Adrenal gland (tissue), 12 donors: ENCODE measurements around the gene ACSM6. TPM values are rescaled to one million over a fixed set of nuclear protein-coding genes. Genes with fewer than 3 reads are reported as not detected.
A peak's percentile ranks its signal among the peaks of the same experiment; 100 is the strongest.
"Not testable (repeated sequence)": the region's sequence is repeated elsewhere in the genome, so short reads cannot be mapped to it uniquely, and the experiment has no call there.

Experiments
- DNase-seq, 7 donors: peaks; one replicate each; pipeline ENCODE4 v3.0.0-alpha.2; 2019 to 2020
- H3K27ac ChIP-seq, 5 donors: fragments of 200-600 bp; sonication (generic) in 4 of 5; 1 replicate in 3 of 5; 2 replicates in 2 of 5; pipeline versions ENCODE4 v1.5.1 to v1.8.0; 2016 to 2020; ENCODE audit warnings: mild to moderate bottlenecking in 1 of 5
- H3K27me3 ChIP-seq: fragments of 200-600 bp; 2 replicates; pipeline ENCODE4 v1.8.0; 2021
- H3K36me3 ChIP-seq, 2 donors: fragments of 200-600 bp; replicated peaks in 1 of 2; 1 replicate in 1 of 2; 2 replicates in 1 of 2; pipeline versions ENCODE4 v1.5.1 to v1.8.0; 2018 to 2022
- H3K4me1 ChIP-seq, 2 donors: fragments of 200-600 bp; replicated peaks in 1 of 2; 1 replicate in 1 of 2; 2 replicates in 1 of 2; pipeline versions ENCODE4 v1.5.1 to v1.8.0; 2018 to 2021
- H3K4me3 ChIP-seq, 4 donors: fragments of 200-600 bp; sonication (generic) in 3 of 4; one replicate each; pipeline ENCODE4 v1.5.1; 2016 to 2018
- H3K9me3 ChIP-seq, 3 donors: fragments of 200-600 bp; sonication (generic) in 1 of 3; replicated peaks in 1 of 3; 1 replicate in 2 of 3; 2 replicates in 1 of 3; pipeline versions ENCODE4 v1.5.1 to v1.8.0; 2016 to 2021
- CTCF ChIP-seq, 6 experiments: fragments of 450-650 bp in 4 of 6; fragments of 200-600 bp in 2 of 6; sonication (generic) in 1 of 6; IDR thresholded peaks; 1 replicate in 5 of 6; 2 replicates in 1 of 6; pipeline versions ENCODE4 v1.5.1 to v1.8.0; 2016 to 2021; ENCODE audit warnings: antibody characterized with exemption in 6 of 6, mild to moderate bottlenecking in 2 of 6, moderate library complexity in 1 of 6
- POLR2A ChIP-seq, 2 donors: fragments of 450-650 bp; IDR thresholded peaks; one replicate each; pipeline ENCODE4 v1.6.1; 2017; ENCODE audit warnings: antibody characterized with exemption in 2 of 2, mild to moderate bottlenecking in 2 of 2, moderate library complexity in 1 of 2
- WGBS, 4 donors: extraction: QIAGEN DNeasy Blood & Tissue Kit in 2 of 4; methylation state at CpG; one replicate each; pipeline versions ENCODE4 v1.1.5 to v1.1.7; 2013 to 2017; 5-methylcytosine and 5-hydroxymethylcytosine counted together
- intact Hi-C, 2 donors: fragments of 100-400 bp; cut with DNase I; formaldehyde crosslinking; loops; one replicate each; pipeline versions ENCODE4 v1.14.1 to v1.15.0; 2022 to 2023
- polyA plus RNA-seq, 3 donors: library from polyadenylated mRNA; stranded (reverse); fragments of 200-250 nt in 2 of 3; fragments of 350-450 nt in 1 of 3; fragmentation: Illumina TruSeq in 1 of 3; extraction: RNeasy Lipid Tissue Mini Kit (QIAGEN cat#74804) in 1 of 3; gene quantifications; one replicate each; pipeline ENCODE4 v1.2.3, GENCODE V29; 2013 to 2014
- total RNA-seq, 9 donors: library from RNA; depleted of rRNA in 4 of 9; stranded (reverse); fragments of >200 nt in 4 of 9; fragments of 120-200 nt in 1 of 9; fragmentation: NEBNext Ultra II Directional in 1 of 9; extraction: Animal tissue kit (Norgen Biotek cat#: 25700) in 1 of 9; gene quantifications; one replicate each; pipeline versions ENCODE4 v1.1.0 to v1.2.4, GENCODE V29; 2013 to 2023
- donor health status: healthy with polysubstance abuse.
- donor health status: Bipolar disorder and iron deficiency.
- donor health status: DM: yes; HTN: yes; CAD: no.
- donor health status: DM: no; HTN: no; CAD: no.
- donor health status: DM: no; HTN: no; CAD: no.
- donor health status: DM: yes; HTN: yes; CAD: no.

ACSM6 gene
- total and polyA plus RNA-seq, 12 donors: not detected

GRCh38 chr10:95235676-95236067, 41.6 kb downstream of the ACSM6 start:
- Histone ChIP-seq H3K27me3 (no peaks in the 10 kb centered on the region), H3K36me3 (no peaks in the 10 kb centered on the region), H3K9me3 (no peaks in the 10 kb centered on the region), H3K4me3 (no peak overlapping the region), H3K27ac (peak overlapping the region in 2 of 5 donors; percentile 13 to 28), H3K4me1 (peaks cover 0 to 4% of the 10 kb centered on the region in 2 donors)
- intact Hi-C loops: no loop called here
- DNase-seq: no peak
- 83 to 100% (median 91%) methylated on average over 3 of the region's 3 CpGs for WGBS, 4 donors
- TF ChIP-seq CTCF (IDR thresholded peaks at IDR 0.05): no peak

GRCh38 chr10:95236068-95236903, 42.2 kb downstream of the ACSM6 start:
- TF ChIP-seq CTCF (IDR thresholded peaks at IDR 0.05) (no peak), POLR2A (IDR thresholded peaks at IDR 0.05) (no peak)
- intact Hi-C loops: no loop called here
- 50 to 55% (median 52%) methylated on average over 6 of the region's 6 CpGs for WGBS, 4 donors
- DNase-seq: no peak
- no peak overlapping the region for H3K4me3 ChIP-seq
- peaks cover 0 to 4% of the 10 kb centered on the region in 2 donors for H3K4me1 ChIP-seq
- H3K27ac ChIP-seq: peak overlapping the region in 3 of 5 donors; percentile 13 to 33 (median 28)
- H3K27me3 ChIP-seq: no peaks in the 10 kb centered on the region
- no peaks in the 10 kb centered on the region for H3K36me3 ChIP-seq
- no peaks in the 10 kb centered on the region for H3K9me3 ChIP-seq

GRCh38 chr10:95237376-95238170, 43.5 kb downstream of the ACSM6 start:
- TF ChIP-seq POLR2A (IDR thresholded peaks at IDR 0.05) (no peak), CTCF (IDR thresholded peaks at IDR 0.05) (no peak)
- no peaks in the 10 kb centered on the region for H3K9me3 ChIP-seq
- H3K27ac ChIP-seq: no peak overlapping the region
- no peak for DNase-seq
- WGBS, 4 donors: 83 to 90% (median 84%) methylated on average over 9 to 12 of the region's 12 CpGs
- peaks cover 0 to 4% of the 10 kb centered on the region in 2 donors for H3K4me1 ChIP-seq
- H3K4me3 ChIP-seq: no peak overlapping the region
- intact Hi-C loops: no loop called here
- no peaks in the 10 kb centered on the region for H3K27me3 ChIP-seq
- H3K36me3 ChIP-seq: no peaks in the 10 kb centered on the region

GRCh38 chr10:95240096-95240495, 46.1 kb downstream of the ACSM6 start:
- H3K36me3 ChIP-seq, H3K4me3 ChIP-seq, H3K4me1 ChIP-seq, DNase-seq, H3K27me3 ChIP-seq, H3K27ac ChIP-seq, H3K9me3 ChIP-seq: not testable (repeated sequence)
- 89 to 91% (median 90%) methylated on average over 3 of the region's 3 CpGs for WGBS, 4 donors
- intact Hi-C loops: loop anchor here (5.0 to 10.0 kb wide), 2 partner anchors 105 to 108 kb away; no protein-coding TSS in a partner anchor
